H1 (cell line): Measurements from ENCODE around the gene RAB39B. TPM values are rescaled to one million over a fixed set of nuclear protein-coding genes. Genes with fewer than 3 reads are reported as not detected.

Experiments used
- CTCF ChIA-PET: fragments of 300-600 bp; sonication (Branson Sonifier 250); formaldehyde crosslinking; loops from one replicate; lab custom pipeline; 2021; ENCODE audit not compliant: partially characterized antibody; lab: Charles Lee
- POLR2A ChIA-PET: fragments of 300-600 bp; sonication (Branson Sonifier 250); formaldehyde crosslinking; loops from one replicate; lab custom pipeline; 2021; ENCODE audit warnings: inconsistent platforms; ENCODE audit not compliant: partially characterized antibody; lab: Charles Lee
- DNase-seq, 2 experiments: peaks; one replicate each; pipeline versions ENCODE4 v3.0.0 to v3.0.0-alpha.2; 2010 to 2022; ENCODE audit warnings: low spot score in 2 of 2, low read depth in 1 of 2, mixed read lengths in 1 of 2
- FAIRE-seq: peaks from 2 replicates; lab custom pipeline; 2011; peaks lifted over from hg19 to GRCh38; lab: Jason Lieb, UNC
- H2AFZ ChIP-seq: 2 replicates; pipeline ENCODE4 v1.8.1; 2012; ENCODE audit warnings: low read length, inconsistent platforms
- H2AK5ac ChIP-seq: 2 replicates; pipeline ENCODE4 v1.6.1; 2013; ENCODE audit warnings: low read depth, low read length
- H2BK120ac ChIP-seq: replicated peaks from 2 replicates; pipeline ENCODE3; 2013; ENCODE audit warnings: low read depth, low read length, inconsistent platforms
- H2BK12ac ChIP-seq: 2 replicates; pipeline ENCODE4 v1.6.1; 2013; ENCODE audit warnings: low read depth, low read length
- H2BK15ac ChIP-seq: 2 replicates; pipeline ENCODE4 v1.6.1; 2013; ENCODE audit warnings: low read length
- H2BK20ac ChIP-seq: 2 replicates; pipeline ENCODE4 v1.6.1; 2013; ENCODE audit warnings: low read length
- H2BK5ac ChIP-seq: 2 replicates; pipeline ENCODE4 v1.6.1; 2013; ENCODE audit warnings: low read depth, low read length
- H3K14ac ChIP-seq: 2 replicates; pipeline ENCODE4 v1.6.1; 2013; ENCODE audit warnings: inconsistent platforms; ENCODE audit not compliant: insufficient read length
- H3K18ac ChIP-seq: 2 replicates; pipeline ENCODE4 v1.6.1; 2013; ENCODE audit warnings: low read length; ENCODE audit errors: extremely low read depth
- H3K23ac ChIP-seq: 2 replicates; pipeline ENCODE4 v1.6.1; 2013; ENCODE audit warnings: inconsistent platforms; ENCODE audit not compliant: insufficient read length
- H3K23me2 ChIP-seq: 2 replicates; pipeline ENCODE4 v1.6.1; 2013; ENCODE audit warnings: low read depth, low read length
- H3K27ac ChIP-seq: 2 replicates; pipeline ENCODE4 v1.6.1; 2011; ENCODE audit warnings: low read depth, low read length, inconsistent platforms
- H3K27me3 ChIP-seq, 4 experiments: replicated peaks in 1 of 4; 1 replicate in 1 of 4; 2 replicates in 3 of 4; pipeline versions ENCODE4 v1.6.1 to v1.8.1; 2011 to 2013; ENCODE audit warnings: low read length in 3 of 4, mild to moderate bottlenecking in 3 of 4, inconsistent platforms in 2 of 4, mixed read lengths in 2 of 4, moderate library complexity in 1 of 4; ENCODE audit not compliant: control insufficient read depth in 3 of 4, insufficient read depth in 3 of 4; ENCODE audit errors: extremely low read depth in 1 of 4
- H3K36me3 ChIP-seq, 4 experiments: 2 replicates each; pipeline versions ENCODE4 v1.6.1 to v1.8.1; 2011 to 2013; ENCODE audit warnings: mild to moderate bottlenecking in 4 of 4, low read length in 3 of 4, moderate library complexity in 2 of 4, control low read depth in 1 of 4, inconsistent platforms in 1 of 4; ENCODE audit not compliant: insufficient read depth in 4 of 4, control insufficient read depth in 2 of 4
- H3K4ac ChIP-seq: replicated peaks from 2 replicates; pipeline ENCODE3; 2013; ENCODE audit warnings: low read length, low read depth, mixed read lengths, inconsistent platforms; ENCODE audit not compliant: insufficient read length
- H3K4me1 ChIP-seq, 4 experiments: replicated peaks in 1 of 4; 1 replicate in 1 of 4; 2 replicates in 3 of 4; pipeline versions ENCODE4 v1.6.1 to v1.8.1; 2011 to 2013; ENCODE audit warnings: low read length in 3 of 4, inconsistent platforms in 2 of 4, mixed read lengths in 1 of 4; ENCODE audit not compliant: insufficient read depth in 4 of 4, control insufficient read depth in 3 of 4
- H3K4me2 ChIP-seq, 2 experiments: 2 replicates each; pipeline versions ENCODE4 v1.6.1 to v1.8.1; 2011 to 2013; ENCODE audit warnings: low read depth in 2 of 2, low read length in 2 of 2, control low read depth in 1 of 2, inconsistent platforms in 1 of 2, mild to moderate bottlenecking in 1 of 2; ENCODE audit not compliant: insufficient read depth in 1 of 2
- H3K4me3 ChIP-seq, 4 experiments: fragments of 200-600, 300-600 bp in 1 of 4; sonication (generic), shearing (Covaris generic), sonication (Bioruptor Twin) in 1 of 4; 2 replicates each; pipeline versions ENCODE4 v1.5.1 to v1.8.1; 2011 to 2016; ENCODE audit warnings: low read length in 4 of 4, low read depth in 3 of 4, control low read depth in 2 of 4, inconsistent platforms in 2 of 4, mild to moderate bottlenecking in 2 of 4, mixed read lengths in 1 of 4, moderate library complexity in 1 of 4; ENCODE audit not compliant: insufficient read depth in 2 of 4; ENCODE audit errors: extremely low read depth in 1 of 4
- H3K56ac ChIP-seq: replicated peaks from 2 replicates; pipeline ENCODE3; 2013; ENCODE audit warnings: low read depth, mild to moderate bottlenecking, mixed read lengths, low read length, inconsistent platforms; ENCODE audit not compliant: insufficient read length
- H3K79me1 ChIP-seq: 2 replicates; pipeline ENCODE4 v1.6.1; 2013; ENCODE audit warnings: low read depth, low read length, control low read depth
- H3K79me2 ChIP-seq, 2 experiments: 2 replicates each; pipeline versions ENCODE4 v1.6.1 to v1.8.1; 2012 to 2013; ENCODE audit warnings: low read length in 2 of 2, mild to moderate bottlenecking in 2 of 2, inconsistent platforms in 1 of 2; ENCODE audit not compliant: insufficient read depth in 2 of 2, control insufficient read depth in 1 of 2
- H3K9ac ChIP-seq, 4 experiments: replicated peaks in 1 of 4; 1 replicate in 1 of 4; 2 replicates in 3 of 4; pipeline versions ENCODE4 v1.6.1 to v1.8.1; 2011 to 2013; ENCODE audit warnings: low read depth in 3 of 4, low read length in 3 of 4, control low read depth in 2 of 4, mild to moderate bottlenecking in 2 of 4, moderate library complexity in 2 of 4, inconsistent platforms in 1 of 4; ENCODE audit errors: extremely low read depth in 1 of 4
- H3K9me3 ChIP-seq, 2 experiments: 2 replicates each; pipeline versions ENCODE4 v1.6.1 to v1.8.1; 2012 to 2013; ENCODE audit warnings: mild to moderate bottlenecking in 2 of 2, moderate library complexity in 2 of 2, control low read depth in 1 of 2, inconsistent platforms in 1 of 2, low read depth in 1 of 2, low read length in 1 of 2, mixed read lengths in 1 of 2; ENCODE audit not compliant: insufficient read depth in 2 of 2
- H4K20me1 ChIP-seq, 2 experiments: replicated peaks in 1 of 2; 2 replicates each; pipeline versions ENCODE3 to v1.8.1; 2011 to 2013; ENCODE audit warnings: inconsistent platforms in 2 of 2, low read length in 2 of 2, mild to moderate bottlenecking in 1 of 2; ENCODE audit not compliant: insufficient read depth in 2 of 2, control insufficient read depth in 1 of 2
- H4K5ac ChIP-seq: 2 replicates; pipeline ENCODE4 v1.6.1; 2013; ENCODE audit warnings: low read length, low read depth, mixed read lengths, inconsistent platforms; ENCODE audit not compliant: insufficient read length
- H4K8ac ChIP-seq: 2 replicates; pipeline ENCODE4 v1.8.0; 2013; ENCODE audit warnings: mild to moderate bottlenecking, moderate library complexity, low read length, inconsistent platforms; ENCODE audit not compliant: insufficient read depth; ENCODE audit errors: extremely low read depth
- H4K91ac ChIP-seq: replicated peaks from 2 replicates; pipeline ENCODE3; 2013; ENCODE audit warnings: low read length, mixed read lengths, inconsistent platforms; ENCODE audit not compliant: insufficient read length
- WGBS, 2 experiments: shearing (Covaris generic) in 1 of 2; methylation state at CpG; one replicate each; pipeline versions ENCODE4 v1.1.6 to v1.1.7; 2013 to 2015; ENCODE audit warnings: low lambda C conversion rate in 2 of 2, mixed read lengths in 2 of 2, inconsistent platforms in 1 of 2, low coverage in 1 of 2, missing lambda C conversion rate in 1 of 2; ENCODE audit not compliant: insufficient replicate concordance in 2 of 2, insufficient coverage in 1 of 2, insufficient read length in 1 of 2; ENCODE audit errors: extremely low coverage in 1 of 2, missing lambda C conversion rate in 1 of 2; 5-methylcytosine and 5-hydroxymethylcytosine counted together
- polyA plus RNA-seq, 7 experiments: library from polyadenylated mRNA; depleted of rRNA in 3 of 7; stranded (reverse) in 5 of 7; unstranded in 2 of 7; fragments of >200 nt in 5 of 7; fragments of 200-250 nt in 2 of 7; gene quantifications; 1 replicate in 5 of 7; 2 replicates in 1 of 7; 4 replicates in 1 of 7; pipeline versions ENCODE4 v1.2.1 to v1.2.3, GENCODE V29; 2011 to 2013; ENCODE audit warnings: missing spikeins in 2 of 7, mixed read lengths in 2 of 7
- total RNA-seq: library from RNA; stranded (reverse); fragmentation: NEBNext Ultra II Directional; extraction: Animal tissue kit (Norgen Biotek cat#: 25700); gene quantifications from 2 replicates; pipeline ENCODE4 v1.2.1, GENCODE V29; 2021
- TF ChIP-seq, protein P1 (sequence below), 3 experiments: IDR thresholded peaks; 1 replicate in 2 of 3; 2 replicates in 1 of 3; pipeline versions ENCODE4 v1.5.1 to v1.6.1; 2011; ENCODE audit warnings: low read length in 3 of 3, mild to moderate bottlenecking in 3 of 3, inconsistent platforms in 2 of 3, low read depth in 1 of 3, moderate library complexity in 1 of 3; ENCODE audit not compliant: insufficient read depth in 1 of 3; ENCODE audit errors: control extremely low read depth in 1 of 3

RAB39B gene
- total and polyA plus RNA-seq, 2 of the 8 experiments (the other 6 are each of a cell fraction or from before 2014, with no cell fraction given), result 3.1 to 9.3 TPM

DNA sequence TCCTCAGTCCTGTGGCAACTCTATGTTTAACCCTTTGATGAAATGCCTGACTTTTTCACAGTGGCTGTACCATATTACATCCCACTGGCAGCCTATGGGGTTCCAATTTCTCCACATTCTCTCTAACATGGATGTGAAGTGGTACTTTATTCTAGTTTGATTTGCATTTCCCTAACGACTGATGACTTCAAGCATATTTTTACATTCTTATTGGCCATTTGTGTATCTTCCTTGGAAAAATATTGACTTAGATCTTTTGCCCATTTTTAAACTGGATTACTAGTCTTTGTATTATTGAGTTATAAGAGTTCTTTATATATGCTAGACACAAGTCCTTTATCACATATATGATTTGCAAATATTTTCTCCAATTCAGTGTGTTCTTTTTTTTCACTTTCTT is 2.1 kb upstream of the RAB39B start:
- Histone ChIP-seq H3K79me1 (no peaks in the 10 kb centered on the region), H3K4me3 (no peak overlapping the region), H3K23ac (no peak overlapping the region), H4K91ac (no peak overlapping the region), H2BK20ac (no peak overlapping the region), H4K20me1 (no peaks in the 10 kb centered on the region), H3K9ac (no peak overlapping the region), H3K14ac (no peak overlapping the region), H3K56ac (no peak overlapping the region), H3K36me3 (no peaks in the 10 kb centered on the region), H2BK12ac (no peak overlapping the region), H4K5ac (no peak overlapping the region), H3K9me3 (no peaks in the 10 kb centered on the region), H3K79me2 (peaks cover 0 to 11% of the 10 kb centered on the region in 2 experiments; a peak in 2 of 4 replicates), H2BK120ac (no peak overlapping the region), H3K18ac (no peak overlapping the region), H2AFZ (no peak overlapping the region), H3K23me2 (no peaks in the 10 kb centered on the region; the same call in 1 of the 2 replicates), H3K27ac (no peak overlapping the region), H3K27me3 (no peaks in the 10 kb centered on the region), H3K4me1 (no peaks in the 10 kb centered on the region; a peak in 1 of 7 replicates), H2BK15ac (no peak overlapping the region), H3K4ac (no peak overlapping the region), H2BK5ac (no peak overlapping the region), H3K4me2 (no peak overlapping the region), H2AK5ac (no peak overlapping the region), H4K8ac (no peak overlapping the region)
- WGBS, 2 experiments, result 88% methylated on average over 1 of the region's 1 CpG; no CpG with 5 or more reads in 1 of the 2 experiments
- DNase-seq (no peak), FAIRE-seq (no peak)
- ChIA-PET POLR2A (no interaction called here), CTCF (no interaction called here)
- TF ChIP-seq, protein P1, sequence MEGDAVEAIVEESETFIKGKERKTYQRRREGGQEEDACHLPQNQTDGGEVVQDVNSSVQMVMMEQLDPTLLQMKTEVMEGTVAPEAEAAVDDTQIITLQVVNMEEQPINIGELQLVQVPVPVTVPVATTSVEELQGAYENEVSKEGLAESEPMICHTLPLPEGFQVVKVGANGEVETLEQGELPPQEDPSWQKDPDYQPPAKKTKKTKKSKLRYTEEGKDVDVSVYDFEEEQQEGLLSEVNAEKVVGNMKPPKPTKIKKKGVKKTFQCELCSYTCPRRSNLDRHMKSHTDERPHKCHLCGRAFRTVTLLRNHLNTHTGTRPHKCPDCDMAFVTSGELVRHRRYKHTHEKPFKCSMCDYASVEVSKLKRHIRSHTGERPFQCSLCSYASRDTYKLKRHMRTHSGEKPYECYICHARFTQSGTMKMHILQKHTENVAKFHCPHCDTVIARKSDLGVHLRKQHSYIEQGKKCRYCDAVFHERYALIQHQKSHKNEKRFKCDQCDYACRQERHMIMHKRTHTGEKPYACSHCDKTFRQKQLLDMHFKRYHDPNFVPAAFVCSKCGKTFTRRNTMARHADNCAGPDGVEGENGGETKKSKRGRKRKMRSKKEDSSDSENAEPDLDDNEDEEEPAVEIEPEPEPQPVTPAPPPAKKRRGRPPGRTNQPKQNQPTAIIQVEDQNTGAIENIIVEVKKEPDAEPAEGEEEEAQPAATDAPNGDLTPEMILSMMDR (IDR thresholded peaks at IDR 0.05; ENCODE audit: control extremely low read depth in 1 of 3, insufficient read depth in 1 of 3, low read depth in 1 of 3, low read length in 3 of 3), result no peak
